Activated naive CD8-positive, alpha-beta T cell (primary cell): Measurements from ENCODE around the gene SPAG6.

Source experiments
- H3K27ac Mint-ChIP-seq: one replicate; pipeline ENCODE4 v1.8.0; 2021; ENCODE audit warnings: mixed read lengths
- H3K27me3 Mint-ChIP-seq: one replicate; pipeline ENCODE4 v1.8.0; 2021; ENCODE audit warnings: mixed read lengths
- H3K36me3 Mint-ChIP-seq: one replicate; pipeline ENCODE4 v1.8.0; 2021; ENCODE audit warnings: mixed read lengths
- H3K4me1 Mint-ChIP-seq: one replicate; pipeline ENCODE4 v1.8.0; 2021; ENCODE audit warnings: low read depth, mixed read lengths
- H3K4me3 Mint-ChIP-seq: one replicate; pipeline ENCODE4 v1.8.0; 2021; ENCODE audit warnings: mild to moderate bottlenecking, mixed read lengths
- H3K9me3 Mint-ChIP-seq: one replicate; pipeline ENCODE4 v1.8.0; 2021; ENCODE audit warnings: low read depth, mixed read lengths

The SPAG6 gene

GRCh38 chr10:22437620-22438588 lies 92.6 kb downstream of the SPAG6 start:
- Mint-ChIP-seq H3K4me1 (peaks cover 53% of the 10 kb centered on the region), H3K36me3 (peaks cover 3% of the 10 kb centered on the region), H3K4me3 (peak overlapping the region; percentile 92), H3K27ac (peak overlapping the region; percentile 96), H3K9me3 (no peaks in the 10 kb centered on the region), H3K27me3 (no peaks in the 10 kb centered on the region)

GRCh38 chr10:22438711-22439110 lies 93.4 kb downstream of the SPAG6 start:
- Mint-ChIP-seq H3K27me3 (no peaks in the 10 kb centered on the region), H3K27ac (peak overlapping the region; percentile 96), H3K36me3 (peaks cover 3% of the 10 kb centered on the region), H3K4me1 (peaks cover 50% of the 10 kb centered on the region), H3K4me3 (peak overlapping the region; percentile 92), H3K9me3 (no peaks in the 10 kb centered on the region)

- H3K36me3 Mint-ChIP-seq = no peaks in the 10 kb centered on the region
- no peaks in the 10 kb centered on the region for H3K27me3 Mint-ChIP-seq
- no peaks in the 10 kb centered on the region for H3K9me3 Mint-ChIP-seq
- no peak overlapping the region for H3K4me3 Mint-ChIP-seq
- H3K4me1 Mint-ChIP-seq = peaks cover 26% of the 10 kb centered on the region
- H3K27ac Mint-ChIP-seq = no peak overlapping the region
Observed at GRCh38 chr10:22442063-22442462, 96.8 kb downstream of the SPAG6 start.

GRCh38 chr10:22442468-22442867 lies 97.2 kb downstream of the SPAG6 start:
- H3K9me3 Mint-ChIP-seq = no peaks in the 10 kb centered on the region
- H3K4me3 Mint-ChIP-seq = no peak overlapping the region

GRCh38 chr10:22443175-22443901 lies 98.0 kb downstream of the SPAG6 start:
- Mint-ChIP-seq H3K4me3 (no peak overlapping the region), H3K27me3 (peaks cover 2% of the 10 kb centered on the region), H3K27ac (no peak overlapping the region), H3K36me3 (no peaks in the 10 kb centered on the region), H3K9me3 (no peaks in the 10 kb centered on the region), H3K4me1 (peaks cover 17% of the 10 kb centered on the region)

More at GRCh38 chr10:22442468-22442867, 97.2 kb downstream of the SPAG6 start:
- no peaks in the 10 kb centered on the region for H3K36me3 Mint-ChIP-seq
- H3K27me3 Mint-ChIP-seq = no peaks in the 10 kb centered on the region
- no peak overlapping the region for H3K27ac Mint-ChIP-seq
- peaks cover 26% of the 10 kb centered on the region for H3K4me1 Mint-ChIP-seq

- no peaks in the 10 kb centered on the region for H3K36me3 Mint-ChIP-seq
- peaks cover 7% of the 10 kb centered on the region for H3K4me1 Mint-ChIP-seq
- peaks cover 4% of the 10 kb centered on the region for H3K27me3 Mint-ChIP-seq
- H3K27ac Mint-ChIP-seq = no peak overlapping the region
- H3K4me3 Mint-ChIP-seq = no peak overlapping the region
- H3K9me3 Mint-ChIP-seq = no peaks in the 10 kb centered on the region
Observed at GRCh38 chr10:22444219-22444788, 99.0 kb downstream of the SPAG6 start.

GRCh38 chr10:22445495-22445894 lies 100.2 kb downstream of the SPAG6 start:
- no peaks in the 10 kb centered on the region for H3K36me3 Mint-ChIP-seq
- H3K4me1 Mint-ChIP-seq = no peaks in the 10 kb centered on the region
- H3K9me3 Mint-ChIP-seq = no peaks in the 10 kb centered on the region
- no peak overlapping the region for H3K27ac Mint-ChIP-seq
- H3K4me3 Mint-ChIP-seq = no peak overlapping the region
- H3K27me3 Mint-ChIP-seq = peaks cover 10% of the 10 kb centered on the region

GRCh38 chr10:22447068-22447467 lies 101.8 kb downstream of the SPAG6 start:
- Mint-ChIP-seq H3K27ac (no peak overlapping the region), H3K36me3 (peaks cover 5% of the 10 kb centered on the region), H3K27me3 (peaks cover 10% of the 10 kb centered on the region), H3K4me1 (no peaks in the 10 kb centered on the region), H3K9me3 (no peaks in the 10 kb centered on the region), H3K4me3 (no peak overlapping the region)

GRCh38 chr10:22451346-22451745 lies 106.0 kb downstream of the SPAG6 start:
- H3K4me1 Mint-ChIP-seq = peaks cover 3% of the 10 kb centered on the region
- peaks cover 10% of the 10 kb centered on the region for H3K27me3 Mint-ChIP-seq
- no peaks in the 10 kb centered on the region for H3K9me3 Mint-ChIP-seq
- peaks cover 5% of the 10 kb centered on the region for H3K36me3 Mint-ChIP-seq
- H3K27ac Mint-ChIP-seq = no peak overlapping the region
- H3K4me3 Mint-ChIP-seq = no peak overlapping the region

- Mint-ChIP-seq H3K4me3 (no peak overlapping the region), H3K36me3 (peaks cover 5% of the 10 kb centered on the region), H3K4me1 (peaks cover 3% of the 10 kb centered on the region), H3K27ac (no peak overlapping the region), H3K27me3 (peaks cover 7% of the 10 kb centered on the region), H3K9me3 (no peaks in the 10 kb centered on the region)
Observed at GRCh38 chr10:22453320-22453719, 108.0 kb downstream of the SPAG6 start.

- Mint-ChIP-seq H3K36me3 (peaks cover 5% of the 10 kb centered on the region), H3K27me3 (peaks cover 6% of the 10 kb centered on the region), H3K4me1 (peaks cover 3% of the 10 kb centered on the region), H3K9me3 (no peaks in the 10 kb centered on the region), H3K4me3 (no peak overlapping the region), H3K27ac (no peak overlapping the region)
Observed at GRCh38 chr10:22453948-22454591, 108.8 kb downstream of the SPAG6 start.

- Mint-ChIP-seq H3K4me1 (peaks cover 3% of the 10 kb centered on the region), H3K9me3 (no peaks in the 10 kb centered on the region), H3K27ac (no peak overlapping the region), H3K36me3 (peaks cover 5% of the 10 kb centered on the region), H3K4me3 (no peak overlapping the region), H3K27me3 (peaks cover 5% of the 10 kb centered on the region)
Observed at GRCh38 chr10:22454634-22455033, 109.3 kb downstream of the SPAG6 start.

GRCh38 chr10:22455068-22455857 lies 110.0 kb downstream of the SPAG6 start:
- no peak overlapping the region for H3K4me3 Mint-ChIP-seq
- H3K36me3 Mint-ChIP-seq = peaks cover 5% of the 10 kb centered on the region
- no peaks in the 10 kb centered on the region for H3K27me3 Mint-ChIP-seq
- H3K4me1 Mint-ChIP-seq = peaks cover 3% of the 10 kb centered on the region
- H3K27ac Mint-ChIP-seq = no peak overlapping the region
- H3K9me3 Mint-ChIP-seq = no peaks in the 10 kb centered on the region

- peaks cover 3% of the 10 kb centered on the region for H3K4me1 Mint-ChIP-seq
- peaks cover 3% of the 10 kb centered on the region for H3K36me3 Mint-ChIP-seq
Observed at GRCh38 chr10:22456486-22456885, 111.2 kb downstream of the SPAG6 start.

More at GRCh38 chr10:22456486-22456885, 111.2 kb downstream of the SPAG6 start:
- H3K9me3 Mint-ChIP-seq = no peaks in the 10 kb centered on the region
- H3K27ac Mint-ChIP-seq = no peak overlapping the region
- H3K27me3 Mint-ChIP-seq = no peaks in the 10 kb centered on the region
- no peak overlapping the region for H3K4me3 Mint-ChIP-seq
